GM23338 (cell line): ENCODE data around the gene PCDHB4. TPM values are rescaled to one million over a fixed set of nuclear protein-coding genes. Genes with fewer than 3 reads are reported as not detected.

ENCODE experiments used
- ATAC-seq: fragments of 200-7000 bp; cut with Tn5 transposase; 3 replicates; pipeline ENCODE4 v1.9.1; 2020
- DNase-seq: peaks from one replicate; pipeline ENCODE4 v3.0.0-alpha.2; 2015; ENCODE audit warnings: low spot score
- H2AFZ ChIP-seq: fragments of 200-600 bp; sonication (generic); 2 replicates; pipeline ENCODE4 v1.8.0; 2016; ENCODE audit warnings: antibody characterized with exemption, mild to moderate bottlenecking, moderate library complexity
- H3F3A ChIP-seq: fragments of 200-600 bp; sonication (generic); replicated peaks from 2 replicates; pipeline ENCODE4 v1.8.0; 2017; ENCODE audit warnings: antibody characterized with exemption, mixed run types, low read depth
- H3K27ac ChIP-seq: fragments of 200-600 bp; sonication (generic); 2 replicates; pipeline ENCODE4 v1.6.1; 2016; ENCODE audit warnings: low read depth
- H3K27me3 ChIP-seq: fragments of 200-600 bp; sonication (generic); 2 replicates; pipeline ENCODE4 v1.8.0; 2016; ENCODE audit warnings: mild to moderate bottlenecking, mixed run types, moderate library complexity; ENCODE audit not compliant: insufficient read depth
- H3K36me3 ChIP-seq: fragments of 200-600 bp; sonication (generic); 2 replicates; pipeline ENCODE4 v1.8.0; 2016; ENCODE audit warnings: mild to moderate bottlenecking; ENCODE audit not compliant: insufficient read depth
- H3K4me1 ChIP-seq: fragments of 200-600 bp; sonication (generic); 2 replicates; pipeline ENCODE4 v1.8.0; 2016; ENCODE audit warnings: mild to moderate bottlenecking, moderate library complexity; ENCODE audit not compliant: insufficient read depth
- H3K4me2 ChIP-seq: fragments of 200-600 bp; sonication (generic); 2 replicates; pipeline ENCODE4 v1.7.1; 2017; ENCODE audit warnings: mixed run types
- H3K4me3 ChIP-seq: fragments of 200-600 bp; sonication (generic); 2 replicates; pipeline ENCODE4 v1.6.1; 2016; ENCODE audit warnings: mixed run types
- H3K79me2 ChIP-seq: fragments of 200-600 bp; sonication (generic); replicated peaks from 2 replicates; pipeline ENCODE4 v1.8.0; 2017; ENCODE audit warnings: mild to moderate bottlenecking; ENCODE audit not compliant: insufficient read depth
- H3K9me2 ChIP-seq: fragments of 200-600 bp; sonication (generic); 2 replicates; pipeline ENCODE4 v1.8.0; 2017; ENCODE audit not compliant: insufficient read depth
- H4K20me1 ChIP-seq: fragments of 200-600 bp; sonication (generic); replicated peaks from 2 replicates; pipeline ENCODE4 v1.8.0; 2017; ENCODE audit warnings: mild to moderate bottlenecking; ENCODE audit not compliant: insufficient read depth
- H3K27ac Mint-ChIP-seq: 2 replicates; pipeline ENCODE4 v1.8.0; 2020; ENCODE audit warnings: inconsistent platforms, mild to moderate bottlenecking, moderate library complexity, mixed read lengths
- H3K27me3 Mint-ChIP-seq: 3 replicates; pipeline ENCODE4 v1.8.0; 2022; ENCODE audit warnings: low read depth, mild to moderate bottlenecking, moderate library complexity, mixed read lengths, inconsistent platforms; ENCODE audit not compliant: insufficient read depth, poor library complexity
- H3K36me3 Mint-ChIP-seq: 3 replicates; pipeline ENCODE4 v1.8.0; 2021; ENCODE audit warnings: low read depth, mild to moderate bottlenecking, inconsistent platforms, moderate library complexity, mixed read lengths
- H3K4me1 Mint-ChIP-seq: 3 replicates; pipeline ENCODE4 v1.8.0; 2020; ENCODE audit warnings: mild to moderate bottlenecking, inconsistent platforms, mixed read lengths
- H3K4me3 Mint-ChIP-seq: 3 replicates; pipeline ENCODE4 v1.8.0; 2021; ENCODE audit warnings: moderate library complexity, mild to moderate bottlenecking, inconsistent platforms, mixed read lengths
- H3K9me3 Mint-ChIP-seq: 3 replicates; pipeline ENCODE4 v1.8.0; 2020; ENCODE audit warnings: moderate library complexity, mild to moderate bottlenecking, inconsistent platforms, mixed read lengths
- CREB1 ChIP-seq: fragments of 250-450 bp; sonication (Bioruptor Pico); IDR thresholded peaks from 2 replicates; pipeline ENCODE4 v1.5.0; 2020; ENCODE audit warnings: low read depth, mild to moderate bottlenecking, moderate library complexity
- EZH2 ChIP-seq: fragments of 200-600 bp; sonication (generic); IDR thresholded peaks from one replicate; pipeline ENCODE4 v1.8.0; 2017; ENCODE audit warnings: antibody characterized with exemption, mild to moderate bottlenecking, low read depth; ENCODE audit not compliant: unreplicated experiment
- EZH2phosphoT487 ChIP-seq: fragments of 200-600 bp; sonication (generic); IDR thresholded peaks from one replicate; pipeline ENCODE4 v1.8.1; 2018; ENCODE audit warnings: antibody characterized with exemption; ENCODE audit not compliant: unreplicated experiment
- JUNB ChIP-seq: IDR thresholded peaks from one replicate; pipeline ENCODE4 v1.6.1; 2016; ENCODE audit warnings: antibody characterized with exemption; ENCODE audit not compliant: unreplicated experiment
- POLR2AphosphoS5 ChIP-seq: IDR thresholded peaks from 2 replicates; pipeline ENCODE4 v1.6.1; 2016; ENCODE audit warnings: antibody characterized with exemption, low read depth
- long read RNA-seq: library from polyadenylated mRNA; unstranded; transcript quantifications from one replicate; pipeline ENCODE4 v2.0.0, GENCODE V29; 2020; ENCODE audit not compliant: unreplicated experiment
- polyA plus RNA-seq: library from polyadenylated mRNA; unstranded; fragments of >200 nt; fragmentation: Nextera tagmentation; extraction: Ambion mirVana; gene quantifications from 2 replicates; pipeline ENCODE4 v1.2.1, GENCODE V29; 2016
- total RNA-seq: library from RNA; depleted of rRNA; stranded (reverse); fragments of >200 nt; shearing (Covaris generic); gene quantifications from 2 replicates; pipeline ENCODE4 v1.2.3, GENCODE V29; 2014; rRNA removed
- TF ChIP-seq, protein P1 (sequence below), 2 experiments: fragments of 200-600 bp in 1 of 2; sonication (generic) in 1 of 2; conservative IDR thresholded peaks; 2 replicates each; pipeline versions ENCODE4 v1.5.1 to v1.6.1; 2016 to 2017; ENCODE audit warnings: antibody characterized with exemption in 2 of 2, low read depth in 2 of 2, mild to moderate bottlenecking in 2 of 2, moderate library complexity in 1 of 2
- TF ChIP-seq, protein P2 (sequence below): IDR thresholded peaks from one replicate; pipeline ENCODE4 v1.6.1; 2018; ENCODE audit warnings: antibody characterized with exemption; ENCODE audit not compliant: unreplicated experiment
- TF ChIP-seq, protein P3 (sequence below): IDR thresholded peaks from 2 replicates; pipeline ENCODE4 v1.6.1; 2016; ENCODE audit warnings: antibody characterized with exemption

PCDHB4 gene
- total RNA-seq (1.7 and 2.7 TPM in 2 replicates), polyA plus RNA-seq (0.87 and 1.3 TPM in 2 replicates)
- long read RNA-seq, result 0 reads

DNA sequence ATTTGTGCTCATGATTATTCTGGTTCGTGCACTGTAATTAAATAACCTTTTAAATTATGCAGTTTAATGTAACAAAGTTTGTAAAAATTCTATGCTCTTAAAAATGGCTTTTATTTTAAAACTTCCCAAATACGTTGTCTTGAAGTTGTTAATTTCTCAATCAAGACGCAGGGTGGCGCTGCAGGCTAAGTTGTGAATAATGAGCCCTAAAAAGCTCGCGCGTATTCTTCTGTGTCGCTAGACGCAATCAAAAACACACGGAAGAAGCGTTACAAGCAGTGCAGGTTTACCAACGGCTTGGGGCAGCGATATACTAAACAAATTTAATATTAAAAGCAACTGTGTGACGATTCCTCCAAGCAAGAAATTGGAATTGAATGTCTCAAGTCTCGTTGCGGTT, at the start of gene PCDHB4:
TSS of gene PCDHB4 (plus strand) at position 256 of the 400 bp plus-strand sequence. CDS start 181 bp downstream, outside the sequence.
- H3K4me1 ChIP-seq, result no peaks in the 10 kb centered on the region
- H3K36me3 Mint-ChIP-seq, result peaks cover 25% of the 10 kb centered on the region
- H3K9me3 Mint-ChIP-seq, result peaks cover 5% of the 10 kb centered on the region; the same call in 1 of the 3 replicates
- no peak within 1 kb of the TSS for H2AFZ ChIP-seq
- peak within 1 kb of the TSS; percentile 36 for H3K4me3 ChIP-seq
- H3K27ac ChIP-seq, result no peak within 1 kb of the TSS
- H3K9me2 ChIP-seq, result no peaks in the 10 kb centered on the region
- TF ChIP-seq, protein P1, sequence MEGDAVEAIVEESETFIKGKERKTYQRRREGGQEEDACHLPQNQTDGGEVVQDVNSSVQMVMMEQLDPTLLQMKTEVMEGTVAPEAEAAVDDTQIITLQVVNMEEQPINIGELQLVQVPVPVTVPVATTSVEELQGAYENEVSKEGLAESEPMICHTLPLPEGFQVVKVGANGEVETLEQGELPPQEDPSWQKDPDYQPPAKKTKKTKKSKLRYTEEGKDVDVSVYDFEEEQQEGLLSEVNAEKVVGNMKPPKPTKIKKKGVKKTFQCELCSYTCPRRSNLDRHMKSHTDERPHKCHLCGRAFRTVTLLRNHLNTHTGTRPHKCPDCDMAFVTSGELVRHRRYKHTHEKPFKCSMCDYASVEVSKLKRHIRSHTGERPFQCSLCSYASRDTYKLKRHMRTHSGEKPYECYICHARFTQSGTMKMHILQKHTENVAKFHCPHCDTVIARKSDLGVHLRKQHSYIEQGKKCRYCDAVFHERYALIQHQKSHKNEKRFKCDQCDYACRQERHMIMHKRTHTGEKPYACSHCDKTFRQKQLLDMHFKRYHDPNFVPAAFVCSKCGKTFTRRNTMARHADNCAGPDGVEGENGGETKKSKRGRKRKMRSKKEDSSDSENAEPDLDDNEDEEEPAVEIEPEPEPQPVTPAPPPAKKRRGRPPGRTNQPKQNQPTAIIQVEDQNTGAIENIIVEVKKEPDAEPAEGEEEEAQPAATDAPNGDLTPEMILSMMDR (conservative IDR thresholded peaks at IDR 0.05; ENCODE audit: low read depth in 2 of 2), result peak; percentile 83 to 96
- no peak for TF ChIP-seq EZH2
- peak within 1 kb of the TSS; percentile 63 for H3K4me2 ChIP-seq
- H3K36me3 ChIP-seq, result no peaks in the 10 kb centered on the region
- DNase-seq, result peak; percentile 92
- H3K79me2 ChIP-seq, result no peaks in the 10 kb centered on the region
- ATAC-seq, result 0 out of 3 replicates have a peak, but pooled peaks have one; percentile 32
- no peak within 1 kb of the TSS; the same call in 2 of the 3 replicates for H3K4me3 Mint-ChIP-seq
- no peaks in the 10 kb centered on the region for H4K20me1 ChIP-seq
- no peaks in the 10 kb centered on the region for H3K4me1 Mint-ChIP-seq
- H3K27ac Mint-ChIP-seq, result no peak within 1 kb of the TSS
- H3F3A ChIP-seq, result no peaks in the 10 kb centered on the region
- no peaks in the 10 kb centered on the region for H3K27me3 ChIP-seq
- H3K27me3 Mint-ChIP-seq, result no peaks in the 10 kb centered on the region

DNA sequence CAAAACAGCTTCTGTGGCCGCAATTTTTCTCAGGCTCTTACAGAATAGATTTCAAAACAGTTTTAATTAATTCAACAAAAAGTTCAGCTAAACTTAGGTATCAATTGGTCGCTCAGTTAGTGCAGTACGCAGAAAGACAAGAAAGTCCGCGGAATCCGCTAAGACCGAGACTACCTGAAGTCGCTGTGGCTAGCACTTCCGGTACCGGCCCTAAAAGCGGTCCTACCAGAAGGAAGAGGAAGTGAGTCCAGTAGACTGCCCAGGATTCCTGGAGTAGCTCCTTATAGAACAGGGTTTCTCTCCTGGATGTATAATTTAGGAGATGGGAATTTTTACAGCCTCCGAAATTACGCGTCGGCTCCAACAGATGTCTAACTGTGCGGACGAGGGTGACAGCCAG, 43.8 kb upstream of the PCDHB4 start:
- peak; percentile 86 for DNase-seq

More for the DNA sequence above, 43.8 kb upstream of the PCDHB4 start:
- Histone ChIP-seq H3K9me2 (no peaks in the 10 kb centered on the region), H3F3A (no peaks in the 10 kb centered on the region), H3K4me3 (peak overlapping the region; percentile 56), H3K4me2 (peak overlapping the region; percentile 75), H4K20me1 (no peaks in the 10 kb centered on the region), H3K27ac (0 out of 2 replicates have a peak overlapping the region, but pooled peaks have one; percentile 7), H3K27me3 (peaks cover 19% of the 10 kb centered on the region; the same call in 1 of the 2 replicates), H3K36me3 (no peaks in the 10 kb centered on the region), H2AFZ (peak overlapping the region; percentile 53), H3K4me1 (no peaks in the 10 kb centered on the region), H3K79me2 (no peaks in the 10 kb centered on the region)
- TF ChIP-seq POLR2AphosphoS5, result peak; percentile 80
- TF ChIP-seq, protein P2, sequence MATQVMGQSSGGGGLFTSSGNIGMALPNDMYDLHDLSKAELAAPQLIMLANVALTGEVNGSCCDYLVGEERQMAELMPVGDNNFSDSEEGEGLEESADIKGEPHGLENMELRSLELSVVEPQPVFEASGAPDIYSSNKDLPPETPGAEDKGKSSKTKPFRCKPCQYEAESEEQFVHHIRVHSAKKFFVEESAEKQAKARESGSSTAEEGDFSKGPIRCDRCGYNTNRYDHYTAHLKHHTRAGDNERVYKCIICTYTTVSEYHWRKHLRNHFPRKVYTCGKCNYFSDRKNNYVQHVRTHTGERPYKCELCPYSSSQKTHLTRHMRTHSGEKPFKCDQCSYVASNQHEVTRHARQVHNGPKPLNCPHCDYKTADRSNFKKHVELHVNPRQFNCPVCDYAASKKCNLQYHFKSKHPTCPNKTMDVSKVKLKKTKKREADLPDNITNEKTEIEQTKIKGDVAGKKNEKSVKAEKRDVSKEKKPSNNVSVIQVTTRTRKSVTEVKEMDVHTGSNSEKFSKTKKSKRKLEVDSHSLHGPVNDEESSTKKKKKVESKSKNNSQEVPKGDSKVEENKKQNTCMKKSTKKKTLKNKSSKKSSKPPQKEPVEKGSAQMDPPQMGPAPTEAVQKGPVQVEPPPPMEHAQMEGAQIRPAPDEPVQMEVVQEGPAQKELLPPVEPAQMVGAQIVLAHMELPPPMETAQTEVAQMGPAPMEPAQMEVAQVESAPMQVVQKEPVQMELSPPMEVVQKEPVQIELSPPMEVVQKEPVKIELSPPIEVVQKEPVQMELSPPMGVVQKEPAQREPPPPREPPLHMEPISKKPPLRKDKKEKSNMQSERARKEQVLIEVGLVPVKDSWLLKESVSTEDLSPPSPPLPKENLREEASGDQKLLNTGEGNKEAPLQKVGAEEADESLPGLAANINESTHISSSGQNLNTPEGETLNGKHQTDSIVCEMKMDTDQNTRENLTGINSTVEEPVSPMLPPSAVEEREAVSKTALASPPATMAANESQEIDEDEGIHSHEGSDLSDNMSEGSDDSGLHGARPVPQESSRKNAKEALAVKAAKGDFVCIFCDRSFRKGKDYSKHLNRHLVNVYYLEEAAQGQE, result no peak
- no peak for TF ChIP-seq JUNB
- no peak for TF ChIP-seq EZH2phosphoT487
- TF ChIP-seq, protein P3, sequence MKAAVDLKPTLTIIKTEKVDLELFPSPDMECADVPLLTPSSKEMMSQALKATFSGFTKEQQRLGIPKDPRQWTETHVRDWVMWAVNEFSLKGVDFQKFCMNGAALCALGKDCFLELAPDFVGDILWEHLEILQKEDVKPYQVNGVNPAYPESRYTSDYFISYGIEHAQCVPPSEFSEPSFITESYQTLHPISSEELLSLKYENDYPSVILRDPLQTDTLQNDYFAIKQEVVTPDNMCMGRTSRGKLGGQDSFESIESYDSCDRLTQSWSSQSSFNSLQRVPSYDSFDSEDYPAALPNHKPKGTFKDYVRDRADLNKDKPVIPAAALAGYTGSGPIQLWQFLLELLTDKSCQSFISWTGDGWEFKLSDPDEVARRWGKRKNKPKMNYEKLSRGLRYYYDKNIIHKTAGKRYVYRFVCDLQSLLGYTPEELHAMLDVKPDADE, result peak; percentile 63; the same call in 1 of the 2 replicates
- TF ChIP-seq CREB1 (CRISPR knock-in tag), result no peak
- Mint-ChIP-seq H3K36me3 (no peaks in the 10 kb centered on the region; the same call in 2 of the 3 replicates), H3K27ac (no peak overlapping the region), H3K4me3 (peak overlapping the region; percentile 67; the same call in 2 of the 3 replicates), H3K4me1 (no peaks in the 10 kb centered on the region), H3K9me3 (peaks cover 2% of the 10 kb centered on the region; the same call in 2 of the 3 replicates), H3K27me3 (peaks cover 4% of the 10 kb centered on the region)
- ATAC-seq, result peak; percentile 84
